Measurements from ENCODE around the gene STAT3. TPM values are rescaled to one million over a fixed set of nuclear protein-coding genes. Genes with fewer than 3 reads are reported as not detected.
A peak's percentile ranks its signal among the peaks of the same experiment; 100 is the strongest.

STAT3 gene
- total and polyA plus RNA-seq, 2 experiments from 2014 or later = 82.1 to 82.7 TPM

DNA sequence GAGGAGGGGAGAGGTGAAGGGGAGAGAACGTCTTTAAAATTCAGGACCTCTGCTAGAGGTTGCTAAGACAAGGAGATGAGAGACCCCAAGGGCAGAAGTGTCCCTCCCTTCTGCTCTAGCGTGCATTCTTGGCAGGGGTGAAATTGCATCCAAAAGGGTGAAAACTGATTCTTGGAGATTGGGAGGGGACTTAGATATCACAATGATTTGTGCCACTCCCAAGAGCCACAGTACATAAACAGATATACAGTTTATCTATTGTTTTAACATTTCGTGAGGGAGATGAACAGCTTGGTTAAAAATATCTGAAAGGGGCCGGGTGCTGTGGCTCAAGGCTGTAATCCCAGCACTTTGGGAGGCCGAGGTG is 22.1 kb upstream of the STAT3 start:
- Histone ChIP-seq H3K4me3 (no peak overlapping the region), H3K27me3 (no peaks in the 10 kb centered on the region), H3K4me1 (ENCODE audit: low read depth) (no peaks in the 10 kb centered on the region), H3K36me3 (no peaks in the 10 kb centered on the region), H3K27ac (no peak overlapping the region), H3K9me3 (ENCODE audit: low read depth) (no peaks in the 10 kb centered on the region)
- TF ChIP-seq, protein P1, sequence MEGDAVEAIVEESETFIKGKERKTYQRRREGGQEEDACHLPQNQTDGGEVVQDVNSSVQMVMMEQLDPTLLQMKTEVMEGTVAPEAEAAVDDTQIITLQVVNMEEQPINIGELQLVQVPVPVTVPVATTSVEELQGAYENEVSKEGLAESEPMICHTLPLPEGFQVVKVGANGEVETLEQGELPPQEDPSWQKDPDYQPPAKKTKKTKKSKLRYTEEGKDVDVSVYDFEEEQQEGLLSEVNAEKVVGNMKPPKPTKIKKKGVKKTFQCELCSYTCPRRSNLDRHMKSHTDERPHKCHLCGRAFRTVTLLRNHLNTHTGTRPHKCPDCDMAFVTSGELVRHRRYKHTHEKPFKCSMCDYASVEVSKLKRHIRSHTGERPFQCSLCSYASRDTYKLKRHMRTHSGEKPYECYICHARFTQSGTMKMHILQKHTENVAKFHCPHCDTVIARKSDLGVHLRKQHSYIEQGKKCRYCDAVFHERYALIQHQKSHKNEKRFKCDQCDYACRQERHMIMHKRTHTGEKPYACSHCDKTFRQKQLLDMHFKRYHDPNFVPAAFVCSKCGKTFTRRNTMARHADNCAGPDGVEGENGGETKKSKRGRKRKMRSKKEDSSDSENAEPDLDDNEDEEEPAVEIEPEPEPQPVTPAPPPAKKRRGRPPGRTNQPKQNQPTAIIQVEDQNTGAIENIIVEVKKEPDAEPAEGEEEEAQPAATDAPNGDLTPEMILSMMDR (IDR thresholded peaks at IDR 0.05; ENCODE audit: low read depth, low read length) = no peak
- no peak for DNase-seq (ENCODE audit: low read depth in 1 of 2, low spot score in 1 of 2)

DNA sequence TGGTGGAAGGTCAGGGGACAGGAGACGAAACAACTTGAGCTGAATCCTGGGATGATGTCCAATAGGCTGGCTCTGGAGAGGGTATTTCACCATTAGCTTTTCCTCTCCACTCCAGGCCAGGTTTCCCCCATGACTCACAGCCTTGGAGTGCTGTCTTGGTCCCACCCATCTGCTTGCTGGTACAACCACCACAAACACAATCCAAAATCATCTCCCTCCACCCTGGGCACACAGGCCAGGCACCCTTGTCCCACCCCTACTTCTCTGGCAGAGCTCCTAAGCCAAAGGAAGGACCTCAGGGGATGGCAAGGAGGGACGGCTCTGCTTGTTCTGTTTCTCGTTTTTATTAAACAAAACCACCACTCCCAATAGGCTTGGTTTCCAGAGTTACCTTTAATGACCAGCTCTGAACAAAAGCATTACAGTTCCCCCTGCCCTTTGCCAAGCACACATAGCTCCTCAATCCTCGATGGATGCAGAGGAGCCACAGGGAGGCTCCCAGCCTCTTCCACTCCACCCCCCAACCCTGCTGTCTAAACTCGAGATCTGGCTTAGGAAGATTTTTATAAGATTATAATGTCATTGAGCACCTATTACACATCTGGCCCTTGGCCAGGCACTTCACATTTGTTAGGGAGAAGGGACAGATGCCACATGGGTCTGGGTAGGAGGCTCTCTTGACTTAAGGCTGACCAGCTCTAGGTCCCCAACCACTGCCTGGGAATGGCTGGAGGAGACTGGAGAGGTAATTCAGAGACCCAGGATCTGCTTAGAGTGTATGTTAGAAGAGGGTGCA is 21.5 kb upstream of the STAT3 start:
- Histone ChIP-seq H3K27me3 (no peaks in the 10 kb centered on the region), H3K9me3 (ENCODE audit: low read depth) (no peaks in the 10 kb centered on the region), H3K4me3 (no peak overlapping the region), H3K36me3 (no peaks in the 10 kb centered on the region), H3K27ac (no peak overlapping the region), H3K4me1 (ENCODE audit: low read depth) (no peaks in the 10 kb centered on the region)
- DNase-seq (ENCODE audit: low read depth in 1 of 2, low spot score in 1 of 2) = peak in 1 of 2 donors; percentile 95
- TF ChIP-seq, protein P1 (IDR thresholded peaks at IDR 0.05; ENCODE audit: low read depth, low read length) = no peak

DNA sequence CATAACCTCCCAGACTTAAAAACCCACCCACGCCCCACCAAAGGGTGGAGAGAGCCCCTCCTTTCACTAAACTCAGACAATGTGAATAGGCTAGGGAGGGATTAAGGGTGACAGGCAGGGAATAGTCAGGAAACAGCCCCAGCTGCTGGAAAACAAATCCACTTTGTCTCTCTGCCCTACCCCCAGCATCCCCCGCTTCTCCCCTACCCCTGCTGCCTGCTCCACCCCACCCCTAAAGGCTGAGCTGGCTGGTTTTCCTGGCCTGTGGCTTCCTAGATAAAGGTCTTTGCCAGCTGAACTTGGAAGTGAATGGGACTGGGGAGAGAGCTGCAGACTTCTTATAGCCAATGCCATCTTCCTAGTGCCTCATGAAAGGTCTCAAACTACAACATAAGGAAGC is 19.8 kb upstream of the STAT3 start:
- no peak overlapping the region for H3K4me3 ChIP-seq
- H3K9me3 ChIP-seq (ENCODE audit: low read depth) = no peaks in the 10 kb centered on the region
- no peaks in the 10 kb centered on the region for H3K36me3 ChIP-seq
- no peaks in the 10 kb centered on the region for H3K4me1 ChIP-seq (ENCODE audit: low read depth)
- TF ChIP-seq, protein P1 (IDR thresholded peaks at IDR 0.05; ENCODE audit: low read depth, low read length) = no peak
- peak in 1 of 2 donors; percentile 71 for DNase-seq (ENCODE audit: low read depth in 1 of 2, low spot score in 1 of 2)
- no peaks in the 10 kb centered on the region for H3K27me3 ChIP-seq
- H3K27ac ChIP-seq = no peak overlapping the region

DNA sequence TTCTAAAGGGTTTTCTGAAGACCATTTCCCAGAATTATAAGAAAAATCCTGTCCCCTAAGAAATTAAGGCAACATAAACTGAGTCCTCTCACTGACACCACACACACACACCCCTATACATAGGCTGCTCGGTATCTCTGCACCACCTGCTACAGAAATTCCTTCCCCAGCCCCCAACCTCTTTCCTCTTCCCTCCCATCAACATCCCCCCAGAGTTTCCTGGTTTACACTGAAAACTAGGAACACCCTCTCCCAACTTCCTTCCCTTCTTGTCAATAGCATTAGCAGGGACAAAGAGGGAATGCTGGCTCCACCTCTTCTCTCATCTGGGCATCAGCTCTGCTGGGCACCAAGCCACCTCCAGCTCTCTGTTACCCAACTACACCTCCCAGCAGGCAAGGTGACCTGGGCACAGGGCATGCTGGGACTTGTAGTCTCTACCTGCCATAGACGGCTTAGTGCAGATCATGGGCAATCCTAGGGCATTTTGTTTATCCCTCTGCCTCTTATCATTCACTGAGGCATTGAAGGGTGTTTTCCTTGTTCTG is 19.1 kb upstream of the STAT3 start:
- H3K4me1 ChIP-seq (ENCODE audit: low read depth) = no peaks in the 10 kb centered on the region
- H3K27me3 ChIP-seq = no peaks in the 10 kb centered on the region
- no peak overlapping the region for H3K27ac ChIP-seq
- no peak overlapping the region for H3K4me3 ChIP-seq
- H3K36me3 ChIP-seq = no peaks in the 10 kb centered on the region
- H3K9me3 ChIP-seq (ENCODE audit: low read depth) = no peaks in the 10 kb centered on the region
- TF ChIP-seq, protein P1 (IDR thresholded peaks at IDR 0.05; ENCODE audit: low read depth, low read length) = no peak
- peak; percentile 54 to 80 for DNase-seq (ENCODE audit: low read depth in 1 of 2, low spot score in 1 of 2)

DNA sequence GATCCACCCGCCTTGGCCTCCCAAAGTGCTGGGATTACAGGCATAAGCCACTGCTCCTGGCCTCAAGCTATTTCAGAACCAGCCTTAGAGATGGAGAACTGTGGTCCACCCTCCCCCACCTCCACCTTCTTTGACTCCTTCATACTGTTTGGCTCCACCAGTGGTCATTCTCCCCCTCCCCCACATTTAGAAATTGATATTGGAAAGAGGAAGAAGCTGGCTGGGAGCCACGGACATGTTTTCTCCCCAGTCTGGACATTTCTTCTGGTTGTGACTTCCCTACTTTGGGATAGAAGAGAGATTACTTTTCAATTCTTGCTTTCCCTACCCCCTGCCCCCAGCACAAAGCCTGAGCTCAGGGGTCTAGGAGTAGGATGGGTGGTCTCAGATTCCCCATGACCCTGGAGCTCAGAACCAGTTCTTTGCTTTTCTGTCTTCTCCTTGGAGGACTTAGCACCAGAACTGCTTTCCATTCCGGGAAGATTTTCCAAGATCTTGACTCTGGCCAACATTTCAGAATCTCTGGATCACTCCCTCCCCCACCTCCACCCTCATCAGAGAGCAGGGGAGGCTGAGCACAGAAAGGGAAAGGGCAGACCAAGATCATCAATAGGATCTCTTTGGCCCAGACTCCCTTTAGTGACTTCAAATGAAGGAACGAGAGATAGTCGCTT is 18.5 kb upstream of the STAT3 start:
- DNase-seq (ENCODE audit: low read depth in 1 of 2, low spot score in 1 of 2) = no peak
- TF ChIP-seq, protein P1 (IDR thresholded peaks at IDR 0.05; ENCODE audit: low read depth, low read length) = no peak
- H3K9me3 ChIP-seq (ENCODE audit: low read depth) = no peaks in the 10 kb centered on the region
- no peaks in the 10 kb centered on the region for H3K4me1 ChIP-seq (ENCODE audit: low read depth)
- H3K4me3 ChIP-seq = no peak overlapping the region
- no peaks in the 10 kb centered on the region for H3K36me3 ChIP-seq
- no peak overlapping the region for H3K27ac ChIP-seq
- no peaks in the 10 kb centered on the region for H3K27me3 ChIP-seq
